ENCODE data around the gene CLNS1A. TPM values are rescaled to one million over a fixed set of nuclear protein-coding genes. Genes with fewer than 3 reads are reported as not detected.
"Not testable (repeated sequence)": the region's sequence is repeated elsewhere in the genome, so short reads cannot be mapped to it uniquely, and the experiment has no call there.

CLNS1A gene, protein sequence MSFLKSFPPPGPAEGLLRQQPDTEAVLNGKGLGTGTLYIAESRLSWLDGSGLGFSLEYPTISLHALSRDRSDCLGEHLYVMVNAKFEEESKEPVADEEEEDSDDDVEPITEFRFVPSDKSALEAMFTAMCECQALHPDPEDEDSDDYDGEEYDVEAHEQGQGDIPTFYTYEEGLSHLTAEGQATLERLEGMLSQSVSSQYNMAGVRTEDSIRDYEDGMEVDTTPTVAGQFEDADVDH
- total RNA-seq, result 128 TPM

DNA sequence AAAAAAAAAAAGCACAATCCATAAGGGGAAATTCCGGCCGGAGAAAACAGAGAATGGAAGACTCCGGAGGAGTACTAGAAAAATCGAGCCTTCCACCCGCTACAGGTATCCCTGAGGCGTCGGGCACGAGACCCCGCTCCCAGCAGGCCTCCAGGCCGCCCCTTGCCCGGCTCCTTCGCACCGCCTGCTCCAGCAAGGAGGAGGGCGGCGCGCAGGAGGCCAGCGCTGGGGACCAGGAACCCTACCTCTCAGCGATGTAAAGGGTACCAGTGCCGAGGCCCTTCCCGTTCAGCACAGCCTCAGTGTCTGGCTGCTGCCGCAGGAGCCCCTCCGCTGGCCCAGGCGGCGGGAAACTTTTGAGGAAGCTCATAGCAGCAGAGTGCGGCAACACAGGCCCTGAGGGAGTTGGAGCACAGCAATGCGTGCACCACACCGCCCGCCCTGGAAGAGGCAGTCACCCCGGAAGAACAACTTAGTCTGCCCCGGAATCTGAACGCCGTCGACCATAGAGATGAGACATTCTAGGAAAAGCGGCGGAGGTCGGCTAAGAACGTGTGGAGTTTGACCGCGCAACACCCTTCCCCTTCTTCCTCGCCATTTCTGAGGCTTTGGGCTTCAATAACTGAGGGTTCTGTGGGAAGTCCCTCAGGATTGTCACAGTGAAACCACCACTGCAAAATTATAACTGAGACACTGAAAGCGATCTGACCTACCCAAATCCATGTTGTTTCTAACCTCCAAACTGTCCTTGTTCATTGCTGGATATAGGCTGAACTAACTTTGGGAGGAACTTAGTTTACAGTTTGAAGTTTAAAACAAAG, at the start of gene CLNS1A:
Gene CLNS1A, minus strand, starts transcription at position 450 of the 821 bp plus-strand sequence. Its CDS starts 80 bp downstream, at position 370.
- peak; percentile 81 for DNase-seq

DNA sequence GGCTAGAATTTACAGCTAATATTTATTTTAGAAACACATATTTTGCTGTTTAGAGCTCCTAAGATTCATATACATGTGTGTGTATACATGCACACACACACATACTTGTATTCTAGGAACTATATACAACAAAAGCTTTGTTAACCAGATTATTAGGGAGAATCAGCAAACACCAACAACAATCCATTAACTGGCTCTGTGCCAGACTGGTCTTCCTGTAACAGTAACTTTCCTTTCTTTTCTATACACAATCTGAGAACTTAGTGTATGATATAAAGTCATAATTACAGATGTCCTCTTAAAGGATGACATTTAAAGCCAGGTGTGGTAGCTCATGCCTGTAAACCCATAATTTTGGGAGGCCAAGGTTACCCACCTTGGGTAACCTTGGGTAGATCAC, 49.5 kb upstream of the CLNS1A start:
- no peak for DNase-seq

DNA sequence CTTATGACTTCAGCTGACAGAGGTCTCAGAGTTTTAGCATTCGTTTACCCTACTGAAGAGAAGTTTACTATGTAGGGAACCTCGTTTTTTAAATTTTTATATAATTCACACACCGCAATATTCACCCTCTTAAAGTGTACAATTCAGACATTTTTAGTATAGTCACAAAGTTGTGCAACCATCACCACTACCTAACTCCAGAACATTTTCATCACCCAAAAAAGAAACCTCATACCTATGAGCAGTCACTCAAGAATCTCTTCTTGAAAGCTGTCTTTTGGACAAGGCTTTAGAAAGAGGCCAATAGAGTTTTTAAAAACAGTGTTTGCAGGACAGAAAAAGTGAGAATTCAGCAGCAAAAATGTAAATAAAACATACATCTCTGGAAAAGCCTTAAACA, 39.5 kb upstream of the CLNS1A start:
- DNase-seq, result no peak

DNA sequence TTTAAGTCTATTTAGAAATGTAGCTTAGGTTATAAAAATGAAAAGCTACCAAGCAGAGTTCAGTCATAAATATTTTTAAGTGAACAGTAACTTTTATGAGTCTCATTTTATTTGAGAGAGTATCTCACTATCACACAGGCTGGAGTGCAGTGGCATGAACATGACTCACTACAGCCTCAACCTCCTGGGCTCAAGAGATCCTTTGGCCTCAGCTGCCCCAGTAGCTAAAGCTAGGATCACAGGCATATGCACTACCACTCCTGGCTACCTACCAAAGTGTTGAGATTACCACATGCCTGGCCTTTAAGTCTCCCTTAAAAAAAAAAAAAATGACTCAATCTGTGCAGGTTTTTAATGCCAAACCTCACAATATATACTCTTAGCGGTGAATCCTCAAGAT, 34.7 kb upstream of the CLNS1A start:
- no peak for DNase-seq

DNA sequence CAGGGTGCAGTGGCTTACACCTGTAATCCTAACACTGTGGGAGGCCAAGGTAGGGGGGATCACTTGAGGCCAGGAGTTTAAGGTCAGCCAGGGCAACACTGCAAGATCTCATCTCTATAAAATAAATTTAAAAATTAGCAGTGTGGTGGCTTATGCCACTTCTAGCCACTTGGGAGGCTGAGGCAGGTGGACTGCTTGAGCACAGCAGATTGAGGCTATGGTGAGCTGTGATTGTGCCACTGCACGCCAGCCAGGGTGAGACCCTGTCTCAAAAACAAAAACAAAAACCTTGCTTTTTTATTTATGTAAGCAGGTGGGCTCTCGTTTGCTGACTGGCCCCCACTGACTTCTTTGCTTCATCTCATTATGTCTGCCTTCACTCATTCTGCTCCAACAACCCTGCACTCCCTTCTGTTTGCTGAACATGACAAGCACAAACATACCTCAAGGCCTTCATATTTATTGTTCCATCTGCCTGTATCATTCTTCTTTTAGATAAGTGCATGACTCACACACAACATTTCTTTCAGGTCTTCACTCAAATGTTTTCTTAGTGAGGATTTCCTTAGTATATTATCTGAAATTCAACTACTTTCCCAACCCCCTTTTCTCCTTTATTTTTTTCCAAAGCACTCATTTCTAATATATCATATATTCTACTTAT, 32.4 kb upstream of the CLNS1A start:
- DNase-seq, result no peak

DNA sequence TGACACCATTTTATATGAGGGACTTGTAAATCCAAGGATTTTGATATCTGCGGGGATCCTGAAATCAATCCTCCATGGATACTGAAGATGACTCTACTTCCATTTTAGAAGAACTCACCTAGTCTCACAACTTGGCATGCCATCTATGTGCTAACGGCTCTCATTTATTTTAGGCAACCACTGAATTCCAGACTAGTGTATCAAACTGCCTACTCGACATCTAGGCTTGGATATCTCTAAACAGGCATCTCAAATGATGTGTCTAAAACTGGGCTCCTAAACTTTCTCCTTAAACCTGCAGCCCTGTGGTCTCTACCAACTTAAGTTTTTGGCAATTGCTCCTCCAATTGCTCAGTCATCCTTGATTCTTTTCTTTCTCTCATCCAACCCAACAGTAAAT, 31.2 kb upstream of the CLNS1A start:
- DNase-seq, result no peak

DNA sequence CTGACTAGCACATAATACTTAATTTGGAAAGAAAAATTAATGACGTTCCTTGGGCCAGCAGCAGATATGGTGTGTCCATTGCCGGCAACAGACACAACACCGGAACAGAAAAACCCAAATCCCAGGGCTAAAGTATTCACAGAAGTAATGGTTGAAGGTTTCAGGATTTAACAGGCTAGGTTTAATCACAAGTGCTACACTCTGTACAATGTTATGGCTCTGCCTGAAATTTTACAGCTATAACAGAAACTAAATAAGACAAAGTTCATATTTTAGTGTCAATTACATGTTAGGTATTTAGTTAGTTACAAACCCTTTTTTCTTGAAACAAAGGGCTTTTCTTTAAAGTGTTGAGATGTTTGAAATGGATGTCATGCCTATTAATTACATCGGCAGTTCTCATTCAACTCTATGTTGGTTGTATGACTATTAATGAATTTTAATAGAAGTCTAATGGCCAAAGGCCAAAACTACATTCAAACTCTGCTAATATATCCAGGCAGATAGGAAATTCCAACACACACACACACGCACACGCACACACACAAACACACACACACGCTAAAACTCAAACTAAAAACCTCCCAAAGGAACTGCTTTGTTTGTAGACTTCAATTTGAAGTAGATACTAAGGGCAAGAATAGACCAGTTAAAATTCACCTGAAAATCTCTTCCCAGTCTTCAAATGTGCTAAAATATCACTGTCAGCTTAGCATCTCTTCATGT, 27.8 kb upstream of the CLNS1A start:
- no peak for DNase-seq

DNA sequence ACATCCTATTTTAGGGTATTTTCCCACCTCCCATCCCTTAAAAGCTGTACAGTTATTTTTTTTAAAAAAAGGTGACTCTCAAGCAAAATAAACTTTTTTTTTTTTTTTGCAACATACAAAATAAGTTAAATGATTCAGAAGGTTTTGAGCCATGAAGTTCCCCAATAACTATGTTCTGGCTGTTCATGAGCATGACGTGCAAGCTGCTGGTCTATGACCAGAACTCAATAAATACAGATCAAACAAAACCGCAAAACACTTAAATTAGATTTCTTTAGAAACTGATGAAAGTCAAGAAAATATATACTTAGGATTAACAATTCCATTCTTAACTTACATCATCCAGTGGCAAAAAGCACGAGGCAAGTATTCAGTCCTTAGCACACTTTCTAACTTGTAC, 24.1 kb upstream of the CLNS1A start:
- no peak for DNase-seq

DNA sequence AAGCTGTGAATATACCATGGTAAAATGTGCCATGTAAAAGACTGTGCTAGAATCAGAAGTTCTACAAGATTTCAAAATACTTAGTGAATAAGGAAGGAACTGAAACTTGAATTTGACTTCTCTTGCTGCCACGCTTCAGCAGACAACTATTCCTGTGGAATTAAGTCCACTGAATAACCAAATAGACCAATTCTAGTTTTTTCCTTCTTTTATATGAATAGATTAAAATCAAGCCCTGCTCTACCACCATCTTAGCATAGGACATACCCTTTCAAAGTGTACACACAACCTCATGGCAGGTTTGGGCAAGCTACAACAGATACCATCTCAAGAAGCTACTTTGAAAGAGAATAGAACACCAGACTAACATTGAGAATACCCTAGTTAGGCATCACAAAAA, 23.4 kb upstream of the CLNS1A start:
- no peak for DNase-seq

DNA sequence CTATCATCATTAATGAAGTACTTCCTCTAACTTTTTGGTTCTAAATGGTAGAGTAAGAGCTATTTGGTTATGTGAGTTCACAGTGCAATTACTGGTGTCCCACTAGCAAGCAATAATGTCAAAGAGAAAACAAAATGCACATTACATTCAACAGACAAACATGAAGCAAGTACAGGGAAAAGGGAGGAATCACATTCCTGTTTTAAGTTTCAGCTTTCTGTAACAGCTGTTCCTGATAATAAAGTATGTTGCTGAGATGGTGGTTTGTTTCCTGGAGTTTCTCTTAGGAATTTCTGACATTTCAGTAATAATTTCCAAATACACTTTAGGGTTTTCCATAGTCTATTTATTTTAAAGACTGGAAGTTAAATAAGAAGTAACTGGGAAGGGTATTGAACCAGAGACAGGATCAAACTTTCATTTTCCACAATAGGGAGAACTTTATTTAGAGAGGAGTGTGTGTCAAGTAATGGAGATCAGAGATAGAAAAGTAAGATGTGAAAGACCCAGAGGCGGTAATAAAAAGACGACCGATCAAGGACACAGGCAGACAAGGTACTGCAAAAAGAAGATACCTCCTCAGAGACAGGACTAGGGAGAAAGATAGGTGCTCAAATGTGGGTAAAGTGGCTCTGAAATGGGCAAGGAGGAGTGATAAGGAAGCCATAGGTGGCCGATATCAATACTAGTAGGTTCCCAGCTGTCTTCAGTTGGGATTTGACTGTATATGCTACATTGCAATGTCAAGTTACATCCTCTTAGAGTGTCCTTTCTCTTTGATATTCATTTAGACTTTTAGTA, 20.8 kb upstream of the CLNS1A start:
- DNase-seq, result peak; percentile 41

DNA sequence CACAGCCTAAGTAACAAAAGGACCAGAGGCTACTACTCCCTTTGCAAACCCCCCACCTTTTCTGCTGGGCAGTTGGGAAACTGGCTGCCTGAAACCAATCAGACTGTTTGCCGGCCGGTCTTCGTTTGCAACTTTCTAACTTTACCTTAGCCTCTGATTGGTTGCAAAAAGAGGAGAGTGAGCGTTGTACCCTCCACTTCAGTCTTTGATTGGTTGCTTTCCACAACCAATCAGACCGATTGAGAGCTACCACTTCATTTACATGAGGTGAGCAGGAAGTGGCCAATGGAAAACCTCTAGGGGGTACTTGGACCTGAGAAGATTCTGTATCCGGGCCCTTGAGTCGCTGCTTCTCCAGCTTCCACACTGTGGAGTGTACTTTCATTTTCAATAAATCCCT, 18.8 kb upstream of the CLNS1A start:
- DNase-seq, result no peak

DNA sequence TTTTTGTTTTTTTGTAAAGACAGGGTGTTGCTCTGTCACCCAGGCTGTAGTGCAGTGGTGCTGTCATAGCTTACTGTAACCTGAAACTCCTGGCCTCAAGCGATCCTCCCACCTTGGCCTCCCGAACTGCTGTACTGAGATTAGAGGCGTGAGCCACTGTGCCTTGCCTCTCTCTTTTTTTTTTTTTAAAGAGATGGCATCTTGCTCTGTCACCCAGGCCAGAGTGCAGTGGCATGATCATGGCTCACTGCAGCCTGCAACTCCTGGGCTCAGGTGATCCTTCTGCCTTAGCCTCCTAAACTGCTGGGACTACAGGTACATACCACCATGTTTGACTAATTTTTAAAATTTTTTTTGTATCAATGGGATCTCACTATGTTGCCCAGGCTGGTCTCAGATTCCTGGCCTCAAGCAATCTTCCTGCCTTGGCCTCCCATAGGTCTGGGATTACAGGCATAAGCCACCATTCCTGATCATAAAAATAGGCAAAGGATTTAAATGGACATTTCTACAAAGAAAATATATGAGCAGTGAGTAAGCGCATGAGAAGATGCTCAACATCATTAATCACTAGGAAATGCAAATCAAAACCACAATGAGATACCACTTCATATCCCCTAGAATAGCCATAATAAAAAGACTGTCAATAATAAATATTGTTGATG, 17.3 kb upstream of the CLNS1A start:
- DNase-seq, result no peak

DNA sequence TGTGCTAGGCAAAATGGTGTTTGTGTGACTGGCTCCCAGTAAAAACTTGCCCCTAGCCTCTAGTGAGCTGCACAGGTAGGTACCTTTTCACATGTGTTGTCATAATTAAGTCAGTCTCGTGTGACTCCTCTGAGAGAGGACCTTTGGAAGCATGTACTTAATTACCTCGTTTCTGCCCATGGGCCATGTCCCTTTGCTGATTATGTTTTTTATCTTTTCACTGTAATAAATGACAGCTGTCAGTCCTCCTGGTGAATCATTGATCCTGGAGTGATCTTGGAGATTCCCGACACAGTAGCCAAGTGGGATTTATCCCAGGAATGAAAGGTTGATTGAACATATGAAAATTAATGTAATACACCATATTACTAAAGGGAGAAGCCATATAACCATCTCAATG, 12.5 kb upstream of the CLNS1A start:
- DNase-seq, result no peak

DNA sequence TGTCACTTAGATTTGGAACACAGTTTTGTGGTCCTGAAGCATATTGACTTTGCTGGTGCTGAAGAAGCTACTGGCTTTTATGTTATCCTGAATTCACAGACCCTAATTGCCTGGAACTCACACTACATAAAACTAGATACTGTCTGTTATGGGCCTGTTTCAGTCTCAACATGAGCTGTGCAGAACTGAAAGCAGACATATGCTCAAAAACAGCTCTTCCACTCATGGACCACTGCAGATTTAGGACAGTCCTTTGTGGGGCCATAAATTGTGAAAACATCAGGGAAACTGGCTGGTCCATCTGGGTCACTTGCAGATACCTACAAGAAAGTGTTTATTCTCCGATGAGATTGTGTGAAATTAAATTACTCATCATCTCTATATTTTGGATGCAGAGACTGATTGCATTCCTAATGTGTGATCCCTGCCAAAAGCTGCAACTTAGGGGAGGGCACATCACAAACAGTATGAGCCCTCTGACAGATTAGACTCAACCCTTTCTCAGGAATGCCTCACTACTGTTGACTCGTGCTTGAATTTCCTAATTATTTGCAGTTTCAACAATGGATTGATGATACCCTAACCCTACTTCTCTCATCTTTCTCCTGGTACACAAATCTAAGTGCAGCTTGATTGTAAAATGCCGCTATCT, 10.2 kb upstream of the CLNS1A start:
- no peak for DNase-seq

DNA sequence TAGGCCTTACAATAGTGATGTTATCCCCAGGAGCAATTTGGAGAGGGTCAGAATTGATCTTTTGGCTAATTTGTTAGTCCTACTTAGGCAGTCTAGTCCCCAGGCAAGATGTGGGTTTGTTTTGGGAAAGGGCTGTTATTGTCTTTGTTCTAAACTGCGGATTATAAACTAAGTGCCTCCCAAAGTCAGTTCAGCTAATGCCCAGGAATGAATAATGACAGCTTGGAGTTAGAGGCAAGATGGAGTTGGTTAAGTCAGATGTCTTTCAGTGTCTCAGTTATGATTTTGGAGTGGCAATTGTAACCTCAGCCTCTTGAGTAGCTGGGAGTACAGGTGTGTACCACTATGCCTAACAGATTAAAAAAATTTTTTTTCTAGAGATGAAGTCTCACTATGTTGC, 7.3 kb upstream of the CLNS1A start:
- no peak for DNase-seq

DNA sequence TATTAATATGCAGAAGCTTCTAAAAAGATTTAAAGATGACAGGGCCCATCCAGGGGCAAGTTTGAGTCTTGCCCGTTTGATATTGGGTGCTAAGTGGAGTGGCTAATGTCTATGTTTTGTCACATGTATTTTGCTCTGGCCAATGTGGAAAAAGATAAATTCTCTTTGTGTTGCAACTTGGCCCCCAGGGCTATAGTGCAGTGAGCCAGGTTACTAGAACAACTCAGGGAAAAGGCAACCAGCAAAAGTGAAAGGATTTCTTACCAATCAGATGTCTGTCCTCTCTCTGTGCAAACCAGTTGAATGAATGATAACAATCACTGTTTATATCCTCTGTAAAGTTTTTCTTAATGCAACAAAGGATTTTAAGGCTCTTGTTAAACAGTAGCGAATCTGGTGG, 4.6 kb upstream of the CLNS1A start:
- DNase-seq, result no peak

DNA sequence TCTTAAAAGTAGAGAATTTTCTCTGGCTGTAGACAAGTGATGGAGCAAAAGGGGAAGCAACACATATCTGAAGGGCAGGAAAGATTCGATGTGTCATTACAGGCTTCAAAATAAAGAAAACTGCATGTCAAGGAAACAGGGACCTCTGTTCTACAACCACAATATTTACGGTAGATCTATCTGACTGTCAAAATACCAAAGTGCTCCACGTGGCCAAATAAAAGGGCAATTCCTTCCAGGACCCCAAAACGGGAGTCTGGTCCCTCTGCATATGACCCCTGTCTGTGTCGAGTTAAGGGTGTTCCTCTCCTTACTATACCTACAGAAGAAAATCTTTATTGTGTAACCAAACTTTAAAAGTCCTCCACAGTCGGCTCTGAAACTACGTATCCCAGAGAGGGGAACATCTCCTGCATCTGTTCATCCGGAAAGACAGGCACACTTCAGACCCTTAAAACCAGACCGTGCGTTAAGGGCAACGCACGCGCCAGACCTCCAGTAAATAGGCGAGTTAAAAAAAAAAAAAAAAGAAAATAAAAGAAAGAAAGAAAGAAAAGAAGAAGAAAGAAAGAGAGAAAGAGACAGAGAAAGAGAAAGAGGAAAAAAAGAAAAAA, 756 bp downstream of the CLNS1A start:
- no peak for DNase-seq

DNA sequence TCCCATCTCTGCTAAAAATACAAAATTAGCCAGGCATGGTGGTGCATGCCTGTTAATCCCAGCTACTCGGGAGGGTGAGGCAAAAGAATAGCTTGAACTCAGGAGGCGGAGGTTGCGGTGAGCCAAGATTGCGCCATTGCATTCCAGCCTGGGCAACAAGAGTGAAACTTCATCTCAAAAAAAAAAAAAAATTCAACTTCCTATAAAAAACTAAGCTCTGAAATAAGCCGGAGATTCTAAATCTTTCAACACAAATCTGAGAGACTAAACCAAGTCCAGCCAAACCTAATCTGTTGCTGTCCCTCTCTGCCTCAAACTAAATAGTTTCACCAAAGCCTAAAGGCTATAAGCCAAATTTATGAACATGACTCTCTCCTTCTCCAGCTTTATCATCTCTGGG, 3.7 kb downstream of the CLNS1A start:
- DNase-seq, result not testable (repeated sequence)

DNA sequence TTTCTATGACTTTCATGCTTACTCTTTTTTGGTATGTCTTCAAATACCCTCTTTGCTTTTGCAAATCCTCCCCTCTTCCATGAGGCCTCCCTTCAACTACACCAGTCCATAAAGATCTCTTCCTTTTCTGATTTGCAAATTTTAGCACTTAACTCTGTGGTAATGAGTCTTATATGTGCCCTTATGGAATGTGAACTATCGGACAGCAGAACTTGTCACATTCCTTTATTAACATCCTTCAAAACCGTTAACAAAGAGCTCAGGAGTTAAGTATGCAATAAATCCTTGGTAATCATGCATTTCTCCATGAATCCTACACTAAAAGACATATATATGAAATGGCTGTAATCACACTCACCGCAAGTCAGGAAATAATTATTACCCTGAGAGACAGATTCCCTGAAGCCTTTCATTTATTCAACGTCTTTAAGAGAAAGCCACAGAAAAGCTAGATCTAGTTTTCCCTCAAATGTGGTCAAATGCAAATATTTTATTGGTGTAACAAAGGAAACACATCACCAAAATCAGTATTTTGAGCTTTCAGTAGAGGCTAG, 7.4 kb downstream of the CLNS1A start:
- DNase-seq, result no peak

DNA sequence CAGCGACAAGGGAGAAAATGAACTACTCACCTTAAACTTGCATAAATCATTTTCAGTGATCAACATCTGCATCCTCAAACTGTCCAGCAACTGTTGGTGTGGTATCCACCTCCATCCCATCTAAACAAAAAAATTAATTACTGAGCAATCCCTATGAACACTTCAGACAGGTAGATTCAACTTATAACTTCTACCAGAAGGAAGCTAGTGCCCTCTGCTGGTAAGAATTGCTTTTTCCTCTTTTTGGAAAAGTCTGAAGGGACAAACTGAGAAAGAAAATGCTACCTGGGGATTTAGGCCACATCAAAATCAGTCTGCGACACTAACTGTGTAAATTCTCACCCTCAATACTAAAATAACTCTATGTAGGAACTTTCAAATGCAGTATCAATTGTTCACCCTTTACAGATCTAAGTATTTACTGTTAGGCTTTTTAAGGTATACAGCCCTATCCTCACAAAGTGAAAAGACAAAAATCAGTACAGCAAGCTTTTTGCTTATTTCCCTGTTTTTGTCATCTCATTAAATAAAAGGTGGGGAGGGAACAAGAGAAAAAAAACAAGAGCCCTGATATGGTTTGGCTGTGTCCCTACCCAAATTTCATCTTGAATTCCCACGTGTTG, 17.9 kb downstream of the CLNS1A start:
- DNase-seq, result no peak

Data from skin of body (tissue), 2 donors.